Small intestine (tissue), 7 donors: ENCODE measurements around the gene GNAS-AS1. TPM values are rescaled to one million over a fixed set of nuclear protein-coding genes. Genes with fewer than 3 reads are reported as not detected.
A peak's percentile ranks its signal among the peaks of the same experiment; 100 is the strongest.

Experiments
- DNase-seq, 2 donors: peaks; one replicate each; pipeline versions ENCODE4 v3.0.0 to v3.0.0-alpha.2; 2013
- FAIRE-seq: peaks from 2 replicates; lab custom pipeline; 2012; peaks lifted over from hg19 to GRCh38; lab: Jason Lieb, UNC
- H3K27ac ChIP-seq, 3 donors: one replicate each; pipeline ENCODE4 v1.5.1; 2013; ENCODE audit warnings: low read length in 2 of 3, mild to moderate bottlenecking in 2 of 3, control low read depth in 1 of 3, inconsistent platforms in 1 of 3, low read depth in 1 of 3, moderate library complexity in 1 of 3
- H3K27me3 ChIP-seq, 3 donors: one replicate each; pipeline ENCODE4 v1.6.1; 2013; ENCODE audit warnings: low read length in 3 of 3, inconsistent platforms in 1 of 3; ENCODE audit not compliant: control insufficient read depth in 3 of 3, insufficient read depth in 3 of 3
- H3K36me3 ChIP-seq, 3 donors: one replicate each; pipeline ENCODE4 v1.6.1; 2013; ENCODE audit warnings: low read length in 3 of 3, inconsistent platforms in 1 of 3, low read depth in 1 of 3, mild to moderate bottlenecking in 1 of 3, moderate library complexity in 1 of 3; ENCODE audit not compliant: control insufficient read depth in 3 of 3, insufficient read depth in 2 of 3
- H3K4me1 ChIP-seq, 3 donors: one replicate each; pipeline ENCODE4 v1.6.1; 2013; ENCODE audit warnings: low read length in 2 of 3, inconsistent platforms in 1 of 3, low read depth in 1 of 3, mild to moderate bottlenecking in 1 of 3, moderate library complexity in 1 of 3; ENCODE audit not compliant: control insufficient read depth in 3 of 3, insufficient read depth in 2 of 3
- H3K4me3 ChIP-seq, 3 donors: one replicate each; pipeline ENCODE4 v1.5.1; 2013; ENCODE audit warnings: low read length in 3 of 3, control low read depth in 1 of 3, inconsistent platforms in 1 of 3, low read depth in 1 of 3, mild to moderate bottlenecking in 1 of 3, moderate library complexity in 1 of 3
- H3K9me3 ChIP-seq, 2 donors: one replicate each; pipeline ENCODE4 v1.6.1; 2013; ENCODE audit warnings: low read depth in 1 of 2, low read length in 1 of 2; ENCODE audit not compliant: control insufficient read depth in 2 of 2, insufficient read depth in 1 of 2
- WGBS, 3 donors: extraction: QIAGEN DNeasy Blood & Tissue Kit; methylation state at CpG; one replicate each; pipeline ENCODE4 v1.1.7; 2013; 5-methylcytosine and 5-hydroxymethylcytosine counted together
- polyA plus RNA-seq, 4 donors: library from polyadenylated mRNA; stranded (reverse) in 3 of 4; unstranded in 1 of 4; fragments of 200-250 nt in 3 of 4; fragments of 120-200 nt in 1 of 4; gene quantifications; one replicate each; pipeline versions ENCODE4 v1.2.1 to v1.2.3, GENCODE V29; 2013
- donor health status: healthy with polysubstance abuse.
- donor health status: control.
- donor health status: control.
- donor health status: Bipolar disorder and iron deficiency.
- donor health status: healthy.

Gene GNAS-AS1
- polyA plus RNA-seq, 4 donors = 0.37 to 0.38 TPM; not detected in 2

DNA sequence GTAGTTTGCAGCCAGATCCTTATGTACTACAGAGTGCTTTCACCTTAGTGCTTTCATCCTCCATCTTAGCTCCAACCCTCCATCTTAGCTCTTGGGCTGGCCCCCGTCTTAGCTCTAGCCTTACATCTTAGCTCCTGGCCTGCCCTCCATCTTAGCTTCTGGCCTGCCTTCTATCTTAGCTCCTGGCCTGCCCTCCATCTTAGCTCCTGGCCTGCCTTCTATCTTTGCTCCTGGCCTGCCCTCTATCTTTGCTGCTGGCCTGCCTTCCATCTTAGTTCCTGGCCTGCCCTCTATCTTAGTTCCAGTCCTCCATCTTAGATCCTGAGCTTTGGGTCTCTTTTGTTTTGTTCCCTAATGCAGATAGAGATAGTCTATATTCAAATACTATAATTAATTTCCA, 23.8 kb upstream of the GNAS-AS1 start:
- Histone ChIP-seq H3K27ac (no peak overlapping the region), H3K4me1 (no peaks in the 10 kb centered on the region), H3K36me3 (no peaks in the 10 kb centered on the region), H3K27me3 (no peaks in the 10 kb centered on the region), H3K4me3 (no peak overlapping the region), H3K9me3 (no peaks in the 10 kb centered on the region)
- FAIRE-seq (no peak), DNase-seq (no peak)
- 93 to 100% (median 95%) methylated on average over 1 of the region's 1 CpG for WGBS, 3 donors

GRCh38 chr20:58871533-58872102, 20.9 kb upstream of the GNAS-AS1 start:
- WGBS, 3 donors = 72 to 86% (median 81%) methylated on average over 8 of the region's 8 CpGs
- Histone ChIP-seq H3K27me3 (no peaks in the 10 kb centered on the region), H3K4me1 (no peaks in the 10 kb centered on the region), H3K36me3 (no peaks in the 10 kb centered on the region), H3K9me3 (no peaks in the 10 kb centered on the region), H3K4me3 (no peak overlapping the region), H3K27ac (no peak overlapping the region)
- DNase-seq (no peak), FAIRE-seq (no peak)

- Histone ChIP-seq H3K9me3 (no peaks in the 10 kb centered on the region), H3K27ac (no peak overlapping the region), H3K36me3 (no peaks in the 10 kb centered on the region), H3K4me1 (no peaks in the 10 kb centered on the region), H3K4me3 (no peak overlapping the region), H3K27me3 (no peaks in the 10 kb centered on the region)
- DNase-seq (peak; percentile 73 to 79), FAIRE-seq (no peak)
- WGBS, 3 donors = 49 to 59% (median 54%) methylated on average over 7 of the region's 7 CpGs
These were observed 19.8 kb upstream of the GNAS-AS1 start for GRCh38 chr20:58870293-58871014.

GRCh38 chr20:58869662-58870227, 19.0 kb upstream of the GNAS-AS1 start:
- no peaks in the 10 kb centered on the region for H3K27me3 ChIP-seq
- H3K36me3 ChIP-seq = no peaks in the 10 kb centered on the region
- FAIRE-seq = no peak
- no peak overlapping the region for H3K27ac ChIP-seq
- no peaks in the 10 kb centered on the region for H3K4me1 ChIP-seq
- no peak for DNase-seq
- no peaks in the 10 kb centered on the region for H3K9me3 ChIP-seq
- H3K4me3 ChIP-seq = no peak overlapping the region
- 78 to 82% (median 79%) methylated on average over 7 of the region's 7 CpGs for WGBS, 3 donors

DNA sequence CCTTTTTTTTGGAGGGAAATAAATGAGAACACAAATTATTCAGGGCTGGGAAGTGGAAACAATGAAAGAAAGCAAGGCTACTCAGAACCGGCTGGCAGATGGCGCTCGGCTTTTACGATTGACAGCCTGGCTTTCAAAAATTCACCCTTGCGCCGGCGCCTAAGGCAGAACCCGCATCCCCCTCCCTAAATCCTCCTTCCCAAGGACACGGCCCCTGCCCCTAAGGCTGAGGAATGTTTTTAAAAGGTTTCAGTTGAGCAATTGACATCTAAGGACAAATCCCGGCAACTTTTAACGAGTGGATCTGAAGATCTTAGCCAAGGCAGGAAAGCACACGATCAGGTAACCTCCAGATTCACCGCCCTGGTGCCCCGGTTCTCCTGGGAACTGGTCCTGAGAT, 18.1 kb upstream of the GNAS-AS1 start:
- FAIRE-seq (no peak), DNase-seq (no peak)
- Histone ChIP-seq H3K27ac (no peak overlapping the region), H3K4me3 (no peak overlapping the region), H3K36me3 (no peaks in the 10 kb centered on the region), H3K9me3 (no peaks in the 10 kb centered on the region), H3K27me3 (no peaks in the 10 kb centered on the region), H3K4me1 (no peaks in the 10 kb centered on the region)
- 63 to 75% (median 71%) methylated on average over 14 of the region's 14 CpGs for WGBS, 3 donors

- Histone ChIP-seq H3K9me3 (no peaks in the 10 kb centered on the region), H3K4me3 (no peak overlapping the region), H3K27me3 (no peaks in the 10 kb centered on the region), H3K27ac (no peak overlapping the region), H3K4me1 (no peaks in the 10 kb centered on the region), H3K36me3 (no peaks in the 10 kb centered on the region)
- DNase-seq (no peak), FAIRE-seq (no peak)
- WGBS, 3 donors = 65 to 84% (median 73%) methylated on average over 5 of the region's 5 CpGs
These were observed 16.5 kb upstream of the GNAS-AS1 start for GRCh38 chr20:58867211-58867610.

DNA sequence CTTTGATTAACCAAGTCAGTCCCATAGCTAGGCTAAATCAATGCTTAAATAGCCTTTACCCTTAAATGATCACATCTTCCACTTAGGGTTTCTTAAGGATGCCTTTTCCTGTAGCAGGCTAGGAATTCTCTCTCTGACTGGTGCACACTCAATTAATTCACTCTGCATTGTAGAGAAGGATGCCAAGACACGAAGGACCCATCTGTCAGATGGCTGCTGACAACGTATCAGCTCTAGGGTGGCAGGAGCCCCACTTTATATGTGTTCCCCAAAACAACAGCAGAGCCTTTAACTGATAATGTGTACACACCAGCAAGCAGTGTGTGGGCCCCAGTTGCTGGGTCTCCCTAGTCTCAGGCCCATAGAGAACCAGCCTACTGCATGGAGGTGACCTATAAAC, 15.1 kb upstream of the GNAS-AS1 start:
- no peak for DNase-seq
- FAIRE-seq = no peak
- no peaks in the 10 kb centered on the region for H3K36me3 ChIP-seq
- H3K27me3 ChIP-seq = peaks cover 0 to 2% (median 0%) of the 10 kb centered on the region in 3 donors
- H3K9me3 ChIP-seq = no peaks in the 10 kb centered on the region
- H3K4me3 ChIP-seq = no peak overlapping the region
- no peak overlapping the region for H3K27ac ChIP-seq
- H3K4me1 ChIP-seq = no peaks in the 10 kb centered on the region
- WGBS, 3 donors = 83 to 90% (median 87%) methylated on average over 2 of the region's 2 CpGs

DNA sequence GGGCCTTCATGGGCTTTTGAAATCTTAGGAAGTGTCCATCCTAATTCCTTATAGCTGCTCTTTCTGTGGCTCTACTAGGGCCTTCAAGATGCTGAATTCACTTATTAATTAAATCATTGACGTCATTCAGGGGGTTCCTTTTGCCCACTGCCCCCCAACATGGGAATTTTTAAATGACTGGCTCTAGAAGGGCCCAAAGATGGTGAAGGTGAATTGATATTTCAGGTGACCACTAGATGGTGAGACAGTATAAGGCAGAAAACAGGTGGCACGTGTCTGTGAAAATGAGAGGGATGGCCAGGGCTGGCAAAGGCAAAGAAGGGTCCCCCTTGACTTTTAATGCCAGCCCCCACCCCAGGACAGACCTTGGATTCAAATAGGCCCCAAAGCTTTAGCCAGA, 13.6 kb upstream of the GNAS-AS1 start:
- no peak overlapping the region for H3K27ac ChIP-seq
- no peaks in the 10 kb centered on the region for H3K4me1 ChIP-seq
- H3K4me3 ChIP-seq = no peak overlapping the region
- FAIRE-seq = no peak
- H3K9me3 ChIP-seq = no peaks in the 10 kb centered on the region
- WGBS, 3 donors = 43 to 52% (median 51%) methylated on average over 2 of the region's 2 CpGs
- H3K27me3 ChIP-seq = peaks cover 0 to 6% (median 0%) of the 10 kb centered on the region in 3 donors
- DNase-seq = no peak
- no peaks in the 10 kb centered on the region for H3K36me3 ChIP-seq
